NCI-H446 (cell line): ENCODE results near the gene RGS6.

ENCODE experiments used
- DNase-seq, 2 experiments: peaks; one replicate each; lab custom pipeline; 2025; lab: John Stamatoyannopoulos, UW

Gene RGS6

DNA sequence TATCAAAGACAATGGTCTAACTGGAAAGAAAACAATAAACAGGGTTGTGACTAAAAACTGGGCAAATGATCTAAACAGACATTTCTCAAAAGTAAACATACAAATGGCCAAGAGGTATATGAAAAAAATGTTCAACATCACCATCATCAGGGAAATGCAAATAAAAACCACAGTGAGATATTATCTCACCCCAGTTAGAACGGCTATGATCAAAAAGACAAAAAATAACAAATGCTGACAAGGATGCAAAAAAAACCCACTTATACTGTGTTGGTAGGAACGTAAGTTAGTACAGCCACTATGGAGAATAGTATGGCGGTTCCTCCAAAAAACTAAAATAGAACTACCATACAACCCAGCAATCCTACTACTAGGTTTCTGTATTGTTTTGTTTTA lies 470.1 kb downstream of the RGS6 start:
- DNase-seq = no peak

DNA sequence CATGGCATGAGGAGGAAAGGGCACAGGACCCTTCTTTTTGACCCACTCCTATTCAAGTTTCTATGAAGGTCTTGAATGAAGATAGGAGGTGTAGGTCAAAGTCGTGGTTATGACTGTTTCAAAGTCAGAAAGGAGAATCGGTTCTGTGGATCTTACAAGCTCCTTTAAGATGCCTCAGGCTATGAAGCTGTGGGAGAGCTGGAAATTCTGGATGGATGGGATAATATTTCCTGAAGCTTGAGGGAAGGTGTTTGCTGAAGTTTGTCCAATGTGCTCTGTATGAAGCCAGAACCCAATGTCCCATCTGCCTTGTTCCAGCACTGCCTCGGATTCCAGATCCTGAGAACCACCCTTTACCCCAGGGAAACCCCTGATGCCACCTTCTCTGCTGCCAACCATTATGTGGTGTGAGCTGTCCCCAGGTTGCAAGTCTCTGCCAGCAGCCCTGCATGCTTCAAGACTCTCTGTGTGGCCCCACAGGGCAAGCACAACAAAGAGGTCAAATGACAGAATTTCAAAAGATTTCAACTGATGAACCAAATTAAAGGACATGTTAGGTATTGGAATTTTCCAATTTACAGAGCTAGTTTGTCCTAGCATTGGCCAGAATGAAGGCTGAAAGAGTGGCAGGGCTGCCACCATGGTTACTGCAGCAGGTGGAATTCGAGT lies 472.0 kb downstream of the RGS6 start:
- DNase-seq = no peak

DNA sequence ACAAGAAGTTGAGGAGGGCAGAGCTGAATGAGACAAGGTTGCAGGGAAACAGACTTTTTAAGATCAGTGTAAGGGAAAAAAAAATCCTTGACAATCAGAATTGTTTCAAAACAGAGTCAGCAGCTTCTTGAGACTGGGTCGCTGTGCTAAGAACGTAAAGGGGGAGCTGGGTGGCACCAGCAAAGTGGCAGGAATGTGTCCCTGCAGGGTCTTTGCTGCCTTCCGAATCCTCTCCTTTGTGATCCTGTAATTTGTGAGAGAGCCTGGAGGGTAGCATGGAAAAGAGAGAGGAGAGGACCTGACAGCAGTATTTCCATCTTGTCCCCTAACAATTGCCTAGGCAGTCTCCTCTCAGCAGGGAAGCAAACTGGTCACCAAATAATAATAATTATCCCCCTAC lies 472.8 kb downstream of the RGS6 start:
- no peak for DNase-seq

DNA sequence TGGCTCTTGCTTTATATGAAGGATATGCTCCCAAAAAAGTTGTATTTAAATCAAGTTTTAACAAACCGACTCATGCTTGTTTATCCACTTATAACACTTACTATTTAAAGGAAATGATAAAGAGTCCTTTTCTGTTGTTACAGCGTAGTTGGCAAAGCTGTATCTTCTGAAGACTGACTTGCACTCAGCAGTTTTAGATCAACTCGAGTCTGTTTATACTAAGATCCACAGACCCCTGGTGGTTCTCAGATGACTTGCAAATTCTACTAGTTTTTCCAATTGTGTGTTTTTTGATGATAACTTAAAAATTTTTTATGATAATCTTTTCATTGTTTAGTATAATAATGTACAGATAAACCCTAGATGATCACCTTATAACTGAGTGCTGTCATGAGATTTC lies 475.8 kb downstream of the RGS6 start:
- DNase-seq = no peak

DNA sequence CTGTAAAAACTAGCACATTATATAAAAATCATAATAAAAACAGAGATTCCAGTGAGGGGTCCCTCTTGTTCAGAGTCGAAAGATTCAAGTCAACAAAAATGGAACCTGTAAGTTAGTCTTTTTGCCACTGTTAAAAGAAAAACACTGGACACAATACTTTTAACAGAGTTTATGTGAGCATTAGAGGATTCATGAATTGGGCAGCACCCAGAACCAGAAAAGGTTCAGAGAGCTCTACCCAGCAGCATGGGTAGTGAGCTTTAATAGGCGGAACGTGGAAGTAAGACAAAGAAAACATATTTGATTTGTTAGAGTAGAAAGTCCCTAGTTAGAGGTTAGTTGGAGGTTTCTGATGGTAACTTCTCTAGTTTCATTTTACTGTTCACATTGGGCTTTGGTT lies 476.8 kb downstream of the RGS6 start:
- no peak for DNase-seq

DNA sequence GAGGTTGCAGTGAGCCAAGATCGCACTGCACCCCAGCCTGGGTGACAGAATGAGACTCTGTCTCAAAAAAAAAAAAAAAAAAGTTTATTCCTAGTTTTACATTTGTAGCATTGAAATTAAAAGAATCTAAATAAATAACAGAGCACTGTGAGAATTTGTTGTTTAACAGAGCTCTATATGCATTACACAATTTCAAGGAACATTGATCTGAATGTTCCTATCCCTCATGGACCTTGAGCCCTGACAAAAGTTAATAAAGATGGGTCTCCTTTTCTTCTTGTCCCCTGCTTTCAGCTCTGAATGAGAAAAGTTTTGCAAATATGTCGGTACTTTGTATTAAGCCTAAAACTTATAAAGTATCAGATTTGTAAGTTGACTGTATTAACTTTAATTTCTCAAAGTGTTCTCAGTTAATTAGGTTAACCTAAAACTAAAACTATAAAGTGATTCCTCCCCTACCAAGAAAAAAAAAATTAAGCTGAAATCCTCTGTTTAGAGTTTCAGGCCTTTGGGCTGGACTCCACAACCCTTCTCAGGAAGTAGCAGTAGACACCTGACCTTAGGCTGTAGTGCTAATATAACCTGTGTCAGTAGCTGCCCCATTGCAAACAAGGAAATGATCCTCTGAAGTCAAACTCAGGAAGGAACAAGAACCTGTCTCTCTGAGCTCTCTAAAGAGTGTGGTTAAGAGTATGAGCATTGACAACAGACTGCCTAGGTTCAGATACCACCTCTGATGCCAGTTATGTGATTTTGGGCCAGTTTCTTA lies 484.0 kb downstream of the RGS6 start:
- no peak for DNase-seq

DNA sequence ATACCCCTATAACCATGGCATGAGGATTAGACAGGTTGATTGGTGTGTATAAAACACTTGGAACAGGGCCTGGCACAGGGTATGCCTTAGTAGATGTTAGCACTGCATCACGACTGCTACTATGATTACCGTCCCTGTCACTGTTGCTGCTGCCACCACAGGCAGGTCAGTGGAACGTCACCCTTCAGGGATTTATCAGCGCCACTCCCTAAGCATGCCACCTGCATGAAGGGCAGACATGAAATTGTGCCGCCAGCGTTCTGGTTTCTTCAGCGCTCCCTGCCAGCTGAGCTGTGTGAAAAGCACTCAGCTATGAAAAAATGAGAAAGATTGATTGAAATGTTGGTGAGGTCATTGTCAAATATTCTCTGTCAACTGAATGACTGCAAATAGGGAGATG lies 484.7 kb downstream of the RGS6 start:
- DNase-seq = no peak

DNA sequence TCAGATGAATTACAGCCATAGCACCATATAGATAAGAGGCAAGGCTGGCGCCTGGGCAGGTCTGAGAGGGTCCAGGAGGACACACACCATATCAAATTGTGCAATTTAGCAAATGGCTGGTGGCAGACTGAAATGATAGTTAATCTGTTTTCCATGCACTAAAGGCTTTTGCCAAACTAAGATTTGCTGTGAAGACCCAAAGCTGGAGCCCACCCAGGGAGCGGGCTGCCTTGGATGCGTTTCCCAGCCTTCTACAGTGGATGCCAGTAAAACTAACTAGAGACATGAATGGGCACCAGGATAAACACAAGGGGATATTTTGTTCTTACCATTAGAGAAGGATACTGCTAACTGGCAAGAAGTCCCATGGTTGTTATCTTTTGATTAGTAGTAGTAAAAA lies 486.6 kb downstream of the RGS6 start:
- no peak for DNase-seq

DNA sequence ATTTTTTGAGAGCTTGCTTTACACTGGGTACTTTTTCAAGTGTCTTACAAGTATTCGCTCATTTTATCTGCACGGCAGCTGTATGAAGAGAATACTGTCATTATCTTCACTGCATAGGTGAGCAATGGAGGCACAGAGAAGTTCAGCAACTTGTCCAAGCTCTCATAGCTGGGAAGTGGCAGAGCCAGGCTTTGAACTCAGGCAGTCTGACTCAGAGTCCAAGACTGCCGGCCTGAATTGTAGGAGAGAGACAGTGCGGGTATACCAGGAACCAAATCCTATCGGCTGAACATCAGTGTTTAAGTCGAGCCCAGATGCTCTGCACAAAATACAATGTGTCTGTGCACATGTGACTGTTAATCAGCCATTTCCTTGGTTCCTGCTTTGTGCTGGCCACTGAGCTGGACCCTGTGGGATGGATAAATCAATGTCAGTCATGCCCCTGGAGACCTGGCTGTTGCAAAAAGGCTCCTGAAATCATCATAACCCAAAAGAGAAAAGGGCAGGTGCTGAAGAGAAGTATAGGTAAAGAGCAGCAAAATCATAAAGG lies 487.1 kb downstream of the RGS6 start:
- DNase-seq = no peak

DNA sequence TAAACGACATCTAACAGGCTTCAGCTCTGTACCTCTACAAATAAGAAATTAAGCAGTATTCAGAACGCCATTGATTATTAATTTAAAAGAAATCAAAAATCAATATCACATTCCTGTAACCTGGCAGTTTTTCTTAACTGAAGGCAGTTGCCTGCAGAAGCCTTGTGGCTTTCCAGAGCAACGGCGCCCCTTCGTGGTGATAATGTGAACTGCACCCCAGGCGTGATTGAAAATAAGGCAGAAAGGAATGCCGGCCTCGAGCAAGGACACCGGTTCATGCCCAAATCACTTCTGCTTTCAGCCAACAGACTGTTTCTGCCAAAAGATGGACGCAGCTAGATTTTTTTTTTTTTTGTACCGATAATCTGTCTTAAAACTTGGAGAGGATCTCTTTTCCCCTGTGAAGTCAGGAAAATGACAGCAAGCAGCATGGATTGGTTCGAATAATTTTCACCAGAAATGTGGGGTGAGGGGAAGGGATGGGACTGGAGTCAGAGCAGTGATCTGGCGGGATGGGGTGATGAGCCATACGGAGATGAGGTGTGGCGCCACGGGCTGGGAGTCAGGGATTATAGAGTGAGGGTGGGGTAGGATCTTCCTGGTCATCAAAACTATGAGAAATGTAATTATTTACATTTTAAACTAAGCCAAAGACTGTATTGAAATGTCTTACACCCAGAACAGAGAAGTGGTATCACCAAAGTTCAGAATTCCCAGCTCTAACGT lies 488.7 kb downstream of the RGS6 start:
- peak; percentile 18 to 67 for DNase-seq

DNA sequence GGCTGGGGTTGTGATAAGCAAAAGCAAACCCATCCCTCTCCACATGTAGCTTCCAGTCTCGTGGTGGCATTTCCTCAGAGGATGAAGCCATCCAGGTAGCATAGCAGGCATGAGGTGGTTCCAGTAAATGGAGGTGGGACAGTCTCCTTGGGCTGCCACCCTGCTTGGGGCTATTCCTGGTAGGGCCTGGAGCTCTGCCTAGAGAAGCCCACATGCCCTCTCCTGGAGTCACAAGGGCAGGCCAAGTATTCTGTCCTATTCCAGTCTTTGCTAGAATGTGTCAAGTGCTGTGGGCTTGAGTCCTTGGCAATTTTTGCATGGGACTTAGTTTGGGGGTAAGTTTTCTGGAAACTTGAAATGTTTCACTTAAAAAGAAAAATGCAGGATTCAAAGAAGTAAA lies 491.7 kb downstream of the RGS6 start:
- no peak for DNase-seq

DNA sequence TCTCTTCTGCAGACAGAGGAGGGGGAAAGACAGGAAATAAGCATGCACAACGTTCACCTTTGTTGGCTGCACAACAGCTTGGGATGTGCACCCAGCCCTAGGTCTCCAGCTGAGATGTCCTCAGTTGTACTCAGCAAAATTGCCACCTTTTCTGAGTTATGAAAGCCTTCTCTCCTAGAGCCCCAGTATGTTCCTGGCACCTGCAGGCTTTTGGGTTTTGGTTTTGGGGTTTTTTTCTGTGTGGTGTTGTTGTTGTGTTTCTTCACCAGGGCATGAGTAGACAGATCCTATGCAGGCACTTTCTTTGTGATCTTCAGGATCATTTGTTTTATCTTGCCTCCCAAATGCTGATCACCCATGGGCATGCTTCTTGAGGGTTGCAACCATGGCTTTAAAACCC lies 498.2 kb downstream of the RGS6 start:
- DNase-seq = no peak

DNA sequence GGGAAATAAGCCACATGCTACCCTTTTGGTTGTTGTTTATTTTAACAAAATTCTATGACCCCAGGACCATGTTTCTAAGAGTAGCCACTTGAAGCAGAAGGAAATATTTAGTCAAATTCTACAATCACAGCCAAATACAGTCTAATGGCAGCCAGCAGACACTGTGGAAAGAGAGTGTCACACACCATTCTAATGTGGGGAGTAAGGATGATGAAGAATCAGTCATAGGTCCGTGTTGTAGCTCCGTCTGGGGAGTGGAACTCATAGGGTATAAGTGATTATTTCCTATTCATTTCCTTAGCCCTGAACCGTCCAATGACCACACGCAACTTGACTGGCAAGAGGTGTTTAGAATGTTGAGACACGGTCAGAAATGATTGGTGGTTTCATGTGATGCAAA lies 500.5 kb downstream of the RGS6 start:
- no peak for DNase-seq

DNA sequence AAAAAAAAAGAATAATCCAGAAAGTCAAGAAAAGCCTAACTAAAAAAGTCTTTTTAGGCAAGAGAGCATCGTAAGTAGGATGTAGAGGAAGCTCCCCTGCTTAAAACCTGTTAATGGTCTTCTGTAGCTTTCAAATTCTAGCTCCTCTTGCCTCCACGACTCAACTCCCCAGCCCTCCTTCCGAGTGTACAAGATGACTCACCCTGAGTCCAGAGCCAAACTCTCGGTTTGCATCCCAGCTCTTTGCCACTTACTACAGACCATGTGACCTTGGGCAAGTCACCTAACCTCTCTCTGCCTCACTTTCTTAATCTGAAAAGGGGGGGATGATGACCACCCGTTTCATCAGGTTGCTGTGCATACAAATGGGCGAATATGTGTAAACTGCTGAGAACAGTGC lies 501.3 kb downstream of the RGS6 start:
- no peak for DNase-seq

DNA sequence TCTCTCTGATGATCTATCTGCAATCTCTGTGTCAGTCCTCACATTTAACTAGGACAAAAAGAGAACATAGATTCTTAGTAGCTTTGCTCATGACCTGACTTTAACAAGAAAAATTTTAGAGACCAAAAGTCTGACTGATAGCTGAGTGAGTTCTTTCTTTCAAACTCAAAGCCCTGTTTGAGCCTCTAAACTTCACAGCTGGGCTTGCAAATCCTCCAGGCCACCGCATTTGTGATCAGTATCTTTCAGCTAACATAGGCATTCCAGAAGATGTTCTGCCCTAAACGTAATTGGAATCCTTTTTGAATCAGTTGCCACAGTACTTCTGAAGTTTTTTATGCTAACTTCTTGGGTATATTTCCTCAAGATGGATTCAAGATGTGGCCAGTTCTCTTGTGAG lies 502.6 kb downstream of the RGS6 start:
- DNase-seq = no peak

DNA sequence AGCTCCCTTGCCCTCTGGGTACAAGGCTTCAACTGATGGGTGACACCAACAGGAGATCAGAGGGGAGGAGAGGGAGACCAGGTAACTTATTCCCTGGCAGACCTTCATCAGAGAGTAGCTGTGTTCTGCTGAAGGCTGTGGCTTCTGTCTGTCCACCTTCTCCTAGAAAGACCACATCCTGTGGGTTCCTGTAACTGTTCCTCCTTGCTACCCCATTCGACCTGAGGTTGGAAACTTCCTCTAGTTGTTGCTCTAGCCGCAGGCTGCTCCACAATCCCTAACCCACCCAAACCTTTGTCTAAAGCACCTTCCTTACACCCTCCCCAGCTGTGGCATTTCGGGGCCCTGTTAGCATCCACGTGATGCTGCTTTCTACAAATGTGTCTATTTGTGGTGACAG lies 507.5 kb downstream of the RGS6 start:
- no peak for DNase-seq

DNA sequence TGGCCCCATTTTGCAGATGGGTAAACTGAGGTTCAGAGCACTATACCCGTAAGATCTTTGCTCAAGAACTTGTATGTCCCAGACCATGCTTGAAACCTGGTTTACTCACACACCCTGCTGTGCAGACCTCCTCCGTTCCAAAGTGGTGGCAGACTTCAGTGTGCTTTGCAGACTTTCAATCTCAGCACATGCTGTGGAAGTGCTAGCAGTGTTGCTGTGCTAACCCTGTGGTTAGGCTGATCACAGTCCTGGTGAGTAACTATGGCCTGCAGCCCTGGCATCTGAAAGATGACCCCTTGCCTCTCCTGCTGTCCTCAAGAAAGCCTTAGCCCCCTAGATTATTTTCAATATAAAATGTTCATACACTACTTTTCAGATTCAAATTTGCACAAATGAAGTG lies 511.0 kb downstream of the RGS6 start:
- no peak for DNase-seq

DNA sequence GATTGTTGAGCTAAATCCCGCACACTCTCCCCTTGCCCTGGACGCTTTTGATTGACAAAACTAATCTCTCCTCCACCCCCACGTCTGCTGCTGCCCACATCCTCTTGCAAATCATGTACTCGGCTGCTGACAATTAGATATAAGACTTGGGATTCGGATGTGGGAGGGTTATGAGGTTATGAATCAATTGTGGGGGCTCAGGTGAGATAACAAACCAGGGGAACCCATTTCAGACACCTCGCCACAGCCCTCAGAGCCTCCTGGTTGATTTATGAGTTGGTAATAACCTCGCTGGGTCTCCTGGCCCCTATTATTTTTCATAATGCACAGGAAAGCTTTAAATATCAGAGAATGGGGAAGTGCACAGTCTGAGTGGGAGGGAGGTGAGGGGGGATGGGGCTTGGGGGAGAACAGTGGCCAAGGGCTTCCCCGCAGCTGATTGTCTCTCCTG lies 511.8 kb downstream of the RGS6 start:
- no peak for DNase-seq

DNA sequence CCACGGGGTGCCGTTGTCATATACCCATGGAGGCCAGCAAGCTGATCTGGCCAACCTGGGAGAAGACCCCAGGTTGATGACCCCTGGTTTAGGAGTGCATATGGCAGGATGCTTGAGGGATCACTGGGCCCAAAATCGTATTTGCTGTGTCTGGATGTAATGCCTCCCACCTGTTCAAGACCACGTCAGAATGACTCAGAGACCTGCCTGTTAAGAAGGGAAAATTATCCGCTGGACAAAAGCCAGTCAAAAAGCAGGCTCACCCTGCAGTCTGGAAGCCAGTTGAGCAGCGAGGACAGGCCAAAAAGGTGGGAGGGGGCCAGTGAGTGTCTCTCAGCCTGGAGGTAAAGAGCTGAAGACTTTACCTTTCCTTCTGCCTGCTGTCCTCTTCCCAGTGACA lies 512.5 kb downstream of the RGS6 start:
- no peak for DNase-seq

DNA sequence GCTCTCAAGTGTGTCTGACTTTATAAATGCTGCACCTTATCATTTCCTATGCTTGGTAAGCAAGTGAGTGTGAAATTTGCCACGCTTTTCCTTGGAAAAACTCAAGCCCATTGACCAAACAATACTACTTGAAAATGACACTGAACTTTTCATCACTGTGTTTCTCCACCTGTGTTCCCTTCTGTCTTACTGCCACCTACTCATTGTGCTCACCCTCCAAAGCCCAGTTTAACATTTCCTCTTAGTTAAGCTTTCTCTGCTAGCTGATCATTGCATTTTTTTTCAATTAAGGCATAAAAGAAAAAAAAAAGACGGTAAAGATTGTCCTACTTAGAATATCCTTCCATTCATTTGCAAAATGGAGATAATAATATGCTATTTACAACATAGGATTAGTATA lies 516.0 kb downstream of the RGS6 start:
- no peak for DNase-seq

DNA sequence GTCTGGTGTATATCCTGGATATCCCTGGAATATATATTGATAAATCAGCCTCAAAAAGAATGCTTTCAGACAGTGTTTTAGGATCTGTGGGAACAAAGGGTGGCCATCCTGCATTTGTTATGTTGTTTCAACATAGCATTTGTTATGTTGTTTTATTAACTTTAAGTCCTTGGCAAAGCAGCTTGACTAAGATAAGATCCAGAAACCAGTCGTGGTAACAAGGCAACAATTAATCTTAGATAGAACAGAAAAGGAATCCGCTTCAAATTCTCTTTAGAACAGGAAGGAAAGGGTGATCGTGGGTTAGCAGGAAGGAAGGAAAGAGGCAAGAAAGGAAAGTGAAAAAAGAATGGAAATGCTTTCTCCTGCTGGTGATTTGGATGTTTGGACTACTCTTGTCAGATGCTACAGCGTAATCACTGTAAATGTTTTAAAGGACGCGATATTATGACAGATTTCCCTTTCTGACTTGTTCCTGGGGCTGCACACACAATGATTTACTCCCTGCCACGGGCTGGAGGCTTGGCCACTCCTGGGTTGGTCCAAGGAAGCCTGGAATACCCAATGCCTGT lies 518.3 kb downstream of the RGS6 start:
- DNase-seq = no peak
